ENCODE data around the gene HS6ST3.

Gene HS6ST3

DNA sequence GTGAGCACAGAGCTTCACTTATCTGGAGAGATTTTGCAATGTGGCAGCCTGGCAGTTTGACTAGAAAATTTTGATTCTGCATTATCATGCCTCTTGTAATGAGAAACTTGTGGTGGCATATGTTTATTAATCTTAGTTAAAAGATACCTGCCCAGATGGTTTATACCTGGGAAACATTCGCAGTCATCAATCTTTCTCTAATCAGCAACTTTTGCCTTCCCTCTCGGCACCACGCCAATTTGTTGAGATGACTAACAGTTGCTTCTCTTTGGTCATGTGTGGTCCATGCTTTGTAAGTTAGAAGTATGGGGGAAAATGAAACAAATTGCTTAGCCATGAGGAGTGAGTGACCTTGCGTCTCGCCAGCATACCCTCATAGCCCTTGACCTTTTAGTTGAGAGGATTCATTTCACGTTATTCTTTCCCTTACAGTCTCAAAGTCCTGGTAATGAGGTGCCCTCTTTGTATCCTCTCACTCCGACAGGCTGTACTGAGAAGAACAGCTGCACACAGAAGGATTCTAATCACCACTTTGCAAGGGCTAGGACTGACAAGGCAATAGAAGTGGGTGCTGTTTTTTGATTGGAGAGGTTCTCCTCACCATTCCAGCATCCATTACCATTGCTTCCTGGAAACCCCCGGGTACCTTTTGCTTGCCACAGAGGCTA is 703.0 kb downstream of the HS6ST3 start:
- no peak for DNase-seq (ENCODE audit: low read depth)

DNA sequence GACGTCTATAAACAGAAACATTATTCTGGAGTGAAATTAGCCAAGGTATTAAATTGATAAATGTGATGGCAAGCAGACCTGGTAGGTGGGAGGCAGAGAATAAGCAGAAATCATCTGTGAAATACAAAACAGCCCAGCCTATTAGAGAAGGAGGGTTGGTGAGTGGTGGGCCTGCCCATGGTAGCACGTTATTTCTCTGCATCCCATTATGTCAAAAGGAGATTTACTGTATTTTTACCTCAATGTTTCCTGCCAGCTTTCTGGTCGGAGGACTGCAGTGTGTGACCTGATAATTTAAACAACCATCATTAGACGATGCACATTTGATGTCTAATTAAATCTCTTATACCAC is 703.5 kb downstream of the HS6ST3 start:
- no peak for DNase-seq (ENCODE audit: low read depth)

DNA sequence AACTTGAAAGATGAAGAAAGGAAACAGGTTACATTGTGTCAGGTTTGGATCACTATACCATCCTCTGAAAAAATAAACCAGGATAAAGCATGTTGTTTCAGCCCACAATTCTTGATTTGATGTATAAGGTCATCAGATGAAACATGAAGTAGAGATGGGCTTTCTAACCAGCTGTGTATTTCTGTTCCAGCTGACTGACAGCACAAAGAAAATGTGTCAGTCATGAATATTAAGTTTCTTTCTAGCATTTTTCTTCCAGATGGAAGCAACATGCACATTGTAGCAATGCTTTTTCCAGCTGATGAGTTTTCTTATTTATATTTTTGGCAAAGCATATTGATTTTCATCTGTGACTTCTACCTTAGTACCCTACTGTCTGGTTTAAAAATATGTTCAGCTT is 704.8 kb downstream of the HS6ST3 start:
- DNase-seq (ENCODE audit: low read depth): no peak

DNA sequence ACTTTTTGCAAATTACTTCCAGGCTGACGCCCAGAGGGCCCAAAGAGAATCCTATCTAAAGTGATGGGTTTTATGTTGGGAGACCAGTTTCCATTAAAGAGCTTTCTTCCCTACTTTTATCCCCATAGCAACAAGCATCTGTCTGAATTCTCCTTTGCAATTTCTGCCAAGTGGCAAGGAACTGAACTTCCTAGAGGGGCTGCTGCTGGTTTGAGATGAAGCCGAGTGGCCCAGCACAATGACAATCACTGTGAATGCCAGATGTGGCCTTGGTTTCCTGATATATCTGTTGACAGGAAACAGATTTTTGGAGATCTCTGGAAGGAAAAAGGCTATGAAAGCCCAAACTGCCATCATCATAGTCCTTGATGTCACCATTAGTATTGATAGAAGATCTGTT is 705.8 kb downstream of the HS6ST3 start:
- DNase-seq (ENCODE audit: low read depth): no peak

DNA sequence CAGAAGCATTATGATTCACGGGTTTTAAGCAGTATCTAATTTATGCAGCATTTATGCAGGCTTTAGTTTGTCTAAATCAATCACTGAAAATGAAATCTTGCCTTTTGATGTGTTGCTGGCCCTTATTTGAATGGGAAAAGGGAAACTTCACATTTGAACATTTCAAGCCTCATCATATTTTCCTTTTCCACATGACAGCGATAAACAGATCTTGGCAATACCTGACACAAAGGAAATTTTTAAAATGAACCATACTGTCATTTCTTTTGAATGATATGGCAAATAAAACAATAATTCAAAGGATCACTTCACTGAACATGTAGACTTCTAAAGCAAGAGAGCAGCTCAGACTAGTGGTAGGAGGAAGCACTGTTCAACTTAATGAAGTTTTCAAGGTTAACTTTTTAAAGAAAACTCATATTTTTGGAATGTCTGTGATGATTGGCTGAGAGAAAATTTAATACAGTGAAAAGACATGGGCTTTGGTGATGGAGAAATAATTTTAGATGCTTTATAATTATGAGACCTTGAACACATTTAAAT is 706.3 kb downstream of the HS6ST3 start:
- no peak for DNase-seq (ENCODE audit: low read depth)

DNA sequence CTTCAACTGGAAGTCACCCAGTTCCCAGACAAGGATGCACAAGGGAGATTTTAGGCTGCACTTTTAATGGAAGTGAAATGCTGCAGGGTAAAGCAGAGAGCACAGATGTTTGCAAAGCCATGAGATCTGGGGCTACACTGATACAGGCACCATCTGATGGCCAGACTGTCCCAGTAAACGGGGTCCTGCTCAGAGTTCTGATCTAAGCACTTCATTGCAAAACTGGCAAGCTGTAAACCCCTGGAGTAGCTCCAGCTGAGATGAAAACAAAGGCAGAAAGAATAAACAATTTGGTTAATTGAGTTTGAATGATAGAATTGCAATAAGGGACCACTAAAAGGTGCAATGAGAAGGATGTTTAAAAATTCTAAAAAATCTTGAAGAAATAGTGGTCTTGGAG is 707.2 kb downstream of the HS6ST3 start:
- DNase-seq (ENCODE audit: low read depth): no peak

DNA sequence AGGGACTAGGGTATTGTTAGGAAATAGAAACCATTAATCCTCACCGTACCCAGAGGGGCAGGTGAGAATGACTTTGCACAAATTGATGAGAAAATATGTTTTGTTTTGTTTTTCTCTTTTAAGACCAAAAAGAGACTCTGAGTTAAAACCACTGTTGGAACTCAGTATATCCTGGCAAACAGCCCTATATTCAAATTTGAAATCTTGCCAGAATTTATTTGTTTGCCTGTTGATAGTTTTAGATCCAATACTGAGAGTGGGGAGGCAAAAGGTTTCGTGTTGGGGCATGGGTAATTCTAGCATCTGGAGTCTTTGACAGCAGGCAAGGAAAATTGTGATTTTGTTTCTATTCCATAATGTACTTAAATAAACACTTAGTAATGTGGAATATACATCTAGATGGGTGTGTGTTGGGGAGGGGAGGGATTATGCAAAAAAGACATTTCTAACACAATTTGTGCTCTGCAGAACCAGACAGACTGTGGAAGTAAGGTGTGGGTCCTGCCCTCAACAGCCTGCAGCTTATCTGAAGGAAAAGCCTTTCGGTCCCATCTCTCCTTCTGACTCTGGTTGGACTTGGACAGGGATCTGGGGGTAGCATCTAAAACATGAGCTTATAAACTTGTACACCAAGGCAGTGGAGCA is 713.7 kb downstream of the HS6ST3 start:
- DNase-seq (ENCODE audit: low read depth): no peak

DNA sequence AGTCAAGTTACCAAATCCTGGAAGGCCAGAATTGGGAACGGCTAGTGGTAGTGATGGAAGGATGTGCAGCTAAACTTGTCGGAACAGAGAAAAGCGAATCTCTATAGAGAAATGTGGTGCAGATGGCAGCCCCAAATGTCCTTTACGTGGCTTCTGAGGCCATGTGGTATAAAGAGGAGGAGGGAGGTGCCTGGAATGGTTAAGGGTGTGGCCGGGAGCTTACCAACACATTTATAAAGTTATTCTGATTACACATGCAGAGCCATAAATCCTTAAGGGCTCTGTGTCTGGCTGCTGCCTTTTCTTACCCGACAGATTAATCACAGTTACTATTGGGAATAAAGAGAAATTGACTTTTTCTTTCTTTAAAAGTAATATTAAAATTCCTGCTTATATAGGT is 714.3 kb downstream of the HS6ST3 start:
- no peak for DNase-seq (ENCODE audit: low read depth)

DNA sequence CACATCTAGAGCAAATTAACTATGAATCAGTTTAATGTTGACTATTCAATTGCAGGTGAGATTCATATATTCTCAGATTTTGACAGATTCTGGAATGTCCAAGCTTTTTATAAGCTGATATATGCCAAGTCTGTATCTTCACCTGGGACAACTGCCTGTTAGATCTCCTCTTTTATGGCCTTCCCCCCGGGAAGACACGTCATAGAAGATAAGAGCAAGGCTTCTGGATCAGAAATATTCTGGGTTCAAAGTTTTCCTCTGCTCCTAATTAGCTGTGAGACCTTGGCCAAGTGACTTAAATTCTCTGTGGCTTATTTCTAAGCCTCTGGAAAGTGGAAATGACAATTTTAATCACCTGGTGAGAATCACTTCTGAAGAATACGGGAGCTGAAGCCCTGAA is 716.8 kb downstream of the HS6ST3 start:
- DNase-seq (ENCODE audit: low read depth): no peak

DNA sequence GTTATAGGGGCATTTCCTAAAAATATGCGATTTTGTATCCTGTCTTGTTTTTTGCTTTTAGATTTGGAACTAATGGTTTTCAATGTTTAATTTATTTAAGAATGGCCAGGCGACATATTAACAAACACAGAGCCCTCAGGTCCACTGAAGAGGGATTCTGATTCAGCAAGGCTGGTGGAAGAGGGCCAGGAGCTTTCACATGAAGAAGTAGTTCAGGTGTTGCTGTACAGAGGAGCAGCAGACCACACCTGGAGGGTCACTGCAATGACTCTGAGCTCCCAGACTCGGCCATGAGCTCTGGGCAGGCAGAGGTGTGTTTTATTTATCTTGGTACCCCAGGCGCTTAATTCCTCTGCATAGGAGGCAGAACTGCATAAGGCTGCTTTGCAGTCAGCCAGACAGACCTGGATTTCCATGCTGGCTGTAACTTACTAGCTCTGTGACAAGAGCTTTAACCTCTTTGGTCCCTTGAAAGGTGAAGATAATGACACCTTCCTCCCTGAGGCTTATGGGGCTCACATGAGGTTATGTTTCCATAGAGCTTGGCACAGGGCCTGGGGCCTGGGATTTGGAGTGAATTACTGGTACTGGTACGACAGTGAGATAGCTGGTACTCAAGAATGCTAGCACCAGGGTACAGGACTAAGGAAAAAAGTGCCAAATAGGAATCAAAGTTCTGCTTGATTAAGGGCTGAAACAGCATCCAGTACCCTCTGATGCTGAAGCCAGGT is 719.6 kb downstream of the HS6ST3 start:
- DNase-seq (ENCODE audit: low read depth): no peak

DNA sequence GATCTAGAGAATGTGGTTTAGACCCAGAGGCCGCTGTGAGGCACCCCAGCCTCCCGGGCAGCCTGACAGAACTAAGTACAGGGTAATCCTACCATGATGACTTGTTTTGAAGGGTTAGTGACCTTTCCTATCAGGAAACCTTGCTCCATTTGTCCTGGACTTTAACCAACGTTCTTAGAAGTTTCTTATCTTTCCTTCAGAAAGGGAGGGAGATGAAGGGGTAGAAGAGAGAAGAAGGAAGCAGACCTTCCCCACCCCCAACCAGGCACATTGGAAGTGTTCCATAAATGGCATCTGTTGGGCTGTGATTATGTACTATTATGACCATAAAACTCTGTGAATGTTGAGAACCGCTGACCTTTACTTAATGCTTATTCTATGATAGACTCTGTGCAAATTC is 720.2 kb downstream of the HS6ST3 start:
- DNase-seq (ENCODE audit: low read depth): no peak

DNA sequence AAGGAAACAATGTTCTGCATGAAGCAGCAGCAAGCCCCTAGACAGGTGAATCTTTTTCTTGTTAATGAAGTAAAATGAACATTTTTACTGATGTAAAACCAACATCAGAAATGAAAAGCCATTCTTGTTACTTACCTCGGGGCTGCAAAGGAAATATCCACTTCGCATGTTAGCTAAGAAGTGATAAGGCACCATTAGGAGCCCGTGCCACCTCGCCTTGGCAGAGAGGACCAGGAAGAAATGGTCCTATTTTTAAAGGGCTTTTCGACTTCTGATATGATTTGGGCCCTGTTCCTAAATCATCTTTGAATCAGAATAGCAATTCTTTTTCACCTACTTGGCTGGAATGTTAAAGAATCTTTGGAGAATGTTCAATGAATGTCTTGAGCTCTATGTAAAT is 721.1 kb downstream of the HS6ST3 start:
- no peak for DNase-seq (ENCODE audit: low read depth)

DNA sequence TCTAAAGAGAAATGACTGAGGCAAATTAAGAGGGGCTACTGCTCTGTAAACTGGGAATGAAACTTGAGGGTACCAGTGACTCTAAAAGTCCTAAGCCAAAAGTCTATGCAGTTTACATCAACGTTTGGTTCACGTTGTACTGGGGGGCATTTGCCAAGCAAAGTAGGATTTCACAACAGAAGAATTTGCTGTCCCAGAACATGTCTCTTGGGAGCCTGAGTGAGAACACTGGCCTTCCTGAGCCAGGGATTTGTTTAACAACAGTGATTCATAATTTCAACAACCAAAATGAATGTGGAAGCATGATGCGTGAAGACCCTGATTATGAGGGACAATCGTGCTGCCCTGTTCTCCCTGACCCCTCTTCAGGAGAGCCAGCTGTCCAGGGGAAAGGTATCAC is 726.4 kb downstream of the HS6ST3 start:
- DNase-seq (ENCODE audit: low read depth): no peak

DNA sequence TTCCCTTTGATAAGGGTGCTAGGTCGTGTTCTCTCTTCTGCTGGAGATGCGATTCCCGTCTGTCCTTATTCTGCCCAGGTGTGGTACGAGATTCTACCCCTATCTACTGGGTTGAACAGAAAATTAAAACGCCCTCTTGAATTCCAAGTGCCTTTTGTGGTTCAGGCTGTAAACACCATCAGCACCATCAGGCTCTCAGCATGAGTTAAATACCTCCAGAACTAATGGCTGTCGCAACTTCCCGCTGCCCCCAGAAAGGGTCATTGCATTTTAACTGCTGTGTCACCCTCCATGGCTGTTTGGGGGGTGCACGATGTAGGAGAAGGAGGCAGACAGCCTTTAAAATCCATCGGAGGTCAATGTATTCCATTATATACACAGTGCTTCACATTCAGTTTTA is 727.0 kb downstream of the HS6ST3 start:
- DNase-seq (ENCODE audit: low read depth): no peak

DNA sequence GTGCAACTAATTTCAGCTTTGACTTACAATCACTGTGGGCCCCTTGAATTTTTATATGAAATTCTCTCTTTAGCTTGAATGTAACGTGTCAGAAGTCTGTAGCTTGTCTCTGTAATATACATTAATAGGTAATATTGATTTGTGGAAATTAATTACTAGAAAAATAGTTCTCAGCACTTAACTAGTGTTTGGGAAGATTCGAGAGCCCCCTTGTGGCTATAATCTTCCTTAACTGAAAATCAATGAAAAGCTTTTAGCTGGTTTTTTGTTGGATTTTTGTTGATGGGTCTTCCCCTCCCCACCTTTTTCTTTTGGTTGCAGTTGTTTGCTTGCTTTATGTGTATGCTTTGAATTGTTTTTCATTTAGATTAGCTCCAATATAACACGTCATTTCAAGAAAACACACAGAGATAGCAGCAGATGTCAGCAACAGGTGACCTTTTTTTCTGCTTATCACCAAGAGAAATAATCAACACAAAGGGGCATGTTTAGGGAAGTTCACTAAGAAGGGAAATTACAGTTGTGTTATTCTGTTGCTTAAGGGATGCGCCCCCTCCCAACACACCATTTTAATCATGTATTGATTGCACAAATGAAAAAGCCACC is 727.5 kb downstream of the HS6ST3 start:
- no peak for DNase-seq (ENCODE audit: low read depth)

DNA sequence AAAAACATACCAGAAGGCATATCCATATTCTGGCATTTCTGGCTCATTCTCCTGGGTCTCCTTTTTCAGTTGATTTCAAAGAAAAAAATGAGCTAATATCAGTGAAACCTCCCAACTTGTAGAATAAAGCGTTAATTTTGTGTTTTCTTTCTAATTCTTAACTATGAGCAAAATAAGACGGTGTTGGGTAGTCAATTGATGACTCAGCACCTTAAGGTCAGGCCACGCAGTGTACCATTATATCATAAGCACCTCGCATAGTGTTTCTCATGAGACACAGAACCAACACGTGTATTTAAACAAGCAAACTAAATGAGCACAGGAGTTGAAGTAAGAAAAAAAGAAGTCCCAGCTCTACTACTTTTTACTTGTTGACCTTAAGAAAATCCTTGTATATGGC is 729.5 kb downstream of the HS6ST3 start:
- no peak for DNase-seq (ENCODE audit: low read depth)

DNA sequence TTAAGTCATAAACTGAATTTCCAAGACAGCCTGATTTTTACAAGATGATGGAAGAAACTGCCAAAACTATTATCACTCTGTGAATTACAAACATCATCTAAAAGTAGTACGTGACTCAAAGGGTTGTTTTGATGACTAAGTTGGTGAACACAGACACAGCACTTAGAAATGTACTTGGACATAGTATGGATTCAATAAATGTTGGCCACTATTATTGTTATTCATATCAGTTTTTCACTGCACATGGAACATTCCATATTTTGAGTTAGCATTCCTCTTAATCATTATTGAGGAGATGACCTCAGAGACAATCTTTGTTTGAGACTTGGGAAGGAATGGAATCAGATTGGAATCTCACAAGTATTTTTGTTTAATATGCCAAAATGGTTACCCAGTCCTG is 731.5 kb downstream of the HS6ST3 start:
- DNase-seq (ENCODE audit: low read depth): no peak

DNA sequence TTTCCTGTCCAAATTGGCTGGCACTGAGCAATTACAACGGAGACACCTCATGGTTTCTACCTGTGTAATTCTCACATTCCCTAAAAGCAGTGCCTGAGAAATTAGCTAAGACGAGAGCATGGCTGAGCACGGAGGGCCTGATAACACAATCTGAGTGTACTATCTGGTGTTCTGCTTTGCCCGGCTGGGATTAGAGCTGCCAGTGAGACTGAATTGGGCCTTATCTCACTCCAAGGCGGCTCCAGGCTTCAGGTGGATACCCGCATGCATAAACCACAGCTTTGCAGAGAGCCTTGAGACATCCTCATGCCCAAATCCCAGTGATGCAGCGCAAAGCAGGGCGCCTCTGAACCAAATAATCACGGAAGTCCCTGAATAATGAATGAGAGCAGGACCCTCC is 732.1 kb downstream of the HS6ST3 start:
- DNase-seq (ENCODE audit: low read depth): no peak

DNA sequence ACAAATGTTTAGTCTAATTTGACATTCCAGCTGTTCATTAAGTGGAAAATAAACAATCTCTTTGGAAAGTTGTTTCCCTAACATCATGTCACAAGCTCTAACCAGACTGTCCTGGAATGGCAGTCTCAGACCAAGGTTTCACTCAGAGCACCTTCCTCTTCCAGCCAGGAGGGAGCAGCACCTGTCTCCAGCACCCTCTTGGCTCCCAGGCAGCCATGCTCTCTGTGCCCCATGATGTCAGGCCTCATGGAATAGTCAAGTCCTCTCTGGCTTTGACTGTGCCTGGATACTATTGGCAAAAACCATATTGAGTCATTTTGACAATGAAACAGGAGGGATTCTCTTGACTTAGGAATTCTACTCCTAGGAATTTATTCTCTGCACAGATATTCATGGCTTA is 733.0 kb downstream of the HS6ST3 start:
- no peak for DNase-seq (ENCODE audit: low read depth)

DNA sequence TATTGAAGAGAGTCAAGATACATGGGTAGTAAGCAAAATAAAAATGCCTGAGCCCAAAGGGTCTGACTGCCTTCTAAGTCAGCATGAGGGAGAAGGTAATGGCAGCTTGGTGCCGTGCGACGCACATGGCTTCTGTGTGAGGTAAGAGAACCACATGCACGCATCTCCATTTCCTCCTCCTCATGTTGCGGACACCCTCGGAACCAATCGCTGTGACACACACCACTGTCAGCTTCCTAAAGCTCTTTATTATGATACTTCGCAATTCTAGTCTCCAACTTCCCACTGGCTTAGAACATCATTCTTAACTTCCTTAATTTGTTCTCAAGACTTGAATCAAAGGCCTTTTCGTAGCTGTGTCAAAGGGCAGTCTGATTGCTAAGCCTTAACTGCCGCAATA is 734.2 kb downstream of the HS6ST3 start:
- DNase-seq (ENCODE audit: low read depth): no peak

DNA sequence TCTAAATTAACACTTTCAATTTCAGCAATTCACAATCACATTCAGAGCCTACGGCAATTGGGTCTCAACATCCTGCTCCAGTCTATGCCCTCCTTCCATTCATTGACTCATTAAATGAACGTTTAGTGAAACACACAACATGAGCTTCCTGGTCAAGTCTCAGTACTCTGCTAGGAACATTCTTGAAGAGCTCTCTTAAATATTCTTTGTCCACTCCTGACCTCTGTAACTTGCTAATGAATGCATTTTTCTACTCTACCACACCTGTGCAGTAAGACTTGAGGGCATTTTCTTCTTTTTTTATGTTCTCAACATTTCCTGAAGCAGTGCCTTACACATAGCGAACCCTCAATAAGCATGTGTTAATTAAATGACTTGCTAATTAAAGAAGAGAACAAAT is 735.7 kb downstream of the HS6ST3 start:
- no peak for DNase-seq (ENCODE audit: low read depth)

DNA sequence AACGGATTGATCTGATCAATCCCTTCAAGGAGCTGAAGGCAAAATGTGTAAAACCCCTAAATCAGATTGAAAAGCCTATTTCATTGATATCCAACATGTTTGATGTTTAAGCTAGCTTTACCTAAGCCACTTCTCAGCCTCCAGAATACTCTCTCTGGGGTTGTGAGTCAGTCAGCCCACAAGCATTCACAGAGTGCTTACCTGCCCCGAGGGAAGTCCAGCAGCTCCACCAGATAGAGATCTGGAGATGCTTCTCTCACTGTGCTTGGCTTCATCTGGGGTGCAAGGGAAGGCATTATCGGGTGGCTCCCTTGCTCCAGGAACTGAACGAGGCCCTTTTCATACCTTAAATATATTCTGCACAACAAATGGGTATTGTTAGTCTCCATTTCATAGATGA is 744.7 kb downstream of the HS6ST3 start:
- DNase-seq (ENCODE audit: low read depth): no peak

DNA sequence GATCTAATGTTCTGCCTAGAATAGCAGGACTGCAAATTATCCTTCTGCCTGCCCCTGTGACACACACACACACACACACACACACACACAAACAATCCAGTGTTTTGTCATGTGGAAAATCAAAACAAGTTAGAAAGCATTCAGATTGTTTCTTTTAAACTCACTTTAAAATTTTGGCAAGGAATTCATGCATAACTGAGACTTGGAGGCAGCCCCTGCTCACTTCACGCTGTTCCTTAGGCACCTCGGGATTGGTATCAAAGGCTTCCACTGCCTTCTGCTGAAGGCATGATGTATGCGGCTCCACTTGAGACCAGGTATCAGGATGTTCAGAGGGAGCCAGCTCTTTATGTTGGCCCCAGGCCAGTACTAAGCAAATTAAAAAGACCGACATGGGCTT is 745.6 kb downstream of the HS6ST3 start:
- DNase-seq (ENCODE audit: low read depth): no peak
